Sigmoid colon (tissue), 7 donors: ENCODE measurements around the gene TRIP11. TPM values are rescaled to one million over a fixed set of nuclear protein-coding genes. Genes with fewer than 3 reads are reported as not detected.
A peak's percentile ranks its signal among the peaks of the same experiment; 100 is the strongest.

Experiments
- DNase-seq: peaks from one replicate; pipeline ENCODE4 v3.0.0-alpha.2; 2019
- H3K27ac ChIP-seq, 4 donors: fragments of 200-600 bp; sonication (generic); one replicate each; pipeline ENCODE4 v1.5.1; 2016 to 2019; ENCODE audit warnings: mild to moderate bottlenecking in 1 of 4
- H3K27me3 ChIP-seq, 3 donors: fragments of 200-600 bp; sonication (generic); one replicate each; pipeline ENCODE4 v1.5.1; 2019; ENCODE audit warnings: mild to moderate bottlenecking in 1 of 3
- H3K36me3 ChIP-seq, 4 donors: fragments of 200-600 bp; sonication (generic); one replicate each; pipeline ENCODE4 v1.5.1; 2016 to 2019
- H3K4me1 ChIP-seq, 4 donors: fragments of 200-600 bp; sonication (generic); one replicate each; pipeline ENCODE4 v1.5.1; 2017 to 2019
- H3K4me3 ChIP-seq, 4 donors: fragments of 200-600 bp; sonication (generic); one replicate each; pipeline ENCODE4 v1.5.1; 2017 to 2019; ENCODE audit warnings: mild to moderate bottlenecking in 2 of 4, moderate library complexity in 1 of 4
- H3K9me3 ChIP-seq, 4 donors: fragments of 200-600 bp in 3 of 4; sonication (generic) in 3 of 4; one replicate each; pipeline versions ENCODE4 v1.5.1 to v1.6.1; 2013 to 2019
- EP300 ChIP-seq, 4 donors: sonication (generic); formaldehyde crosslinking; IDR thresholded peaks; one replicate each; pipeline ENCODE4 v1.6.1; 2017; ENCODE audit warnings: antibody characterized with exemption in 4 of 4
- POLR2A ChIP-seq, 2 donors: fragments of 450-650 bp; IDR thresholded peaks; one replicate each; pipeline ENCODE4 v1.6.1; 2016; ENCODE audit warnings: antibody characterized with exemption in 2 of 2, mild to moderate bottlenecking in 2 of 2, moderate library complexity in 2 of 2
- POLR2AphosphoS5 ChIP-seq, 4 donors: sonication (generic); formaldehyde crosslinking; IDR thresholded peaks; one replicate each; pipeline ENCODE4 v1.6.1; 2017; ENCODE audit warnings: antibody characterized with exemption in 4 of 4
- WGBS, 2 donors: extraction: QIAGEN DNeasy Blood & Tissue Kit; methylation state at CpG; one replicate each; pipeline ENCODE4 v1.1.7; 2013; 5-methylcytosine and 5-hydroxymethylcytosine counted together
- intact Hi-C: fragments of 100-400 bp; cut with DNase I; formaldehyde crosslinking; loops from one replicate; pipeline ENCODE4 v1.15.1; 2023
- polyA plus RNA-seq, 3 donors: library from polyadenylated mRNA; stranded (reverse); fragments of 200-250 nt; gene quantifications; one replicate each; pipeline ENCODE4 v1.2.3, GENCODE V29; 2013
- total RNA-seq, 4 donors: library from RNA; depleted of rRNA; stranded (reverse); fragments of >200 nt; gene quantifications; one replicate each; pipeline ENCODE4 v1.1.0, GENCODE V29; 2016
- TF ChIP-seq, protein P1 (sequence below), 4 experiments: fragments of 450-650 bp in 3 of 4; fragments of 200-600 bp in 1 of 4; IDR thresholded peaks; one replicate each; pipeline ENCODE4 v1.5.1; 2016 to 2019; ENCODE audit warnings: antibody characterized with exemption in 4 of 4, mild to moderate bottlenecking in 3 of 4, moderate library complexity in 2 of 4
- donor health status: healthy with polysubstance abuse.
- donor health status: Bipolar disorder and iron deficiency.
- donor health status: healthy.

Gene TRIP11
- total and polyA plus RNA-seq, 7 donors = 2.3 to 35.5 (median 21.3) TPM

DNA sequence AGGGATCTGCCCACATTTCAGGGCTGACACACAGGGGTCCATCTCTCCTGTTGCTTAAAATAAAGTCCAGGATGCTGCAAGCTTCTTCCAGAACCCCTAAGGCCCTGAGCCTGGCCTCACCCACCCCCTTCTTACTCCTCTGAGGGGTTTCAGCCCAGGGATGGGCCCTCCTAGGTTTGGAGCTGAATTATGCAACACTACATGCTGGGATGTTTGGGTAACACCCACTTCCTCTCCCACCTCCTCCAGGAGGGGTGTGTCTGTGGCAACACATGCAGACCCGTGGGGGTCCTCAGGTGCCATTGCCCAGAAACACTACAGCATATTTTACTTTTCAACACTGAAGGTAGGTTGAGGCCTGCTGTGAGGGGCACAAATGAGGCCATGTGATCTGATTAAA, 97.7 kb downstream of the TRIP11 start:
- no peaks in the 10 kb centered on the region for H3K27me3 ChIP-seq
- TF ChIP-seq, protein P1, sequence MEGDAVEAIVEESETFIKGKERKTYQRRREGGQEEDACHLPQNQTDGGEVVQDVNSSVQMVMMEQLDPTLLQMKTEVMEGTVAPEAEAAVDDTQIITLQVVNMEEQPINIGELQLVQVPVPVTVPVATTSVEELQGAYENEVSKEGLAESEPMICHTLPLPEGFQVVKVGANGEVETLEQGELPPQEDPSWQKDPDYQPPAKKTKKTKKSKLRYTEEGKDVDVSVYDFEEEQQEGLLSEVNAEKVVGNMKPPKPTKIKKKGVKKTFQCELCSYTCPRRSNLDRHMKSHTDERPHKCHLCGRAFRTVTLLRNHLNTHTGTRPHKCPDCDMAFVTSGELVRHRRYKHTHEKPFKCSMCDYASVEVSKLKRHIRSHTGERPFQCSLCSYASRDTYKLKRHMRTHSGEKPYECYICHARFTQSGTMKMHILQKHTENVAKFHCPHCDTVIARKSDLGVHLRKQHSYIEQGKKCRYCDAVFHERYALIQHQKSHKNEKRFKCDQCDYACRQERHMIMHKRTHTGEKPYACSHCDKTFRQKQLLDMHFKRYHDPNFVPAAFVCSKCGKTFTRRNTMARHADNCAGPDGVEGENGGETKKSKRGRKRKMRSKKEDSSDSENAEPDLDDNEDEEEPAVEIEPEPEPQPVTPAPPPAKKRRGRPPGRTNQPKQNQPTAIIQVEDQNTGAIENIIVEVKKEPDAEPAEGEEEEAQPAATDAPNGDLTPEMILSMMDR (IDR thresholded peaks at IDR 0.05) = no peak
- no peak for TF ChIP-seq EP300 (IDR thresholded peaks at IDR 0.05)
- no peak for TF ChIP-seq POLR2A (IDR thresholded peaks at IDR 0.05)
- TF ChIP-seq POLR2AphosphoS5 (IDR thresholded peaks at IDR 0.05) = no peak
- WGBS, 2 donors = 27 to 40% methylated on average over 1 of the region's 1 CpG
- H3K9me3 ChIP-seq = no peaks in the 10 kb centered on the region
- H3K4me3 ChIP-seq = no peak overlapping the region
- H3K36me3 ChIP-seq = peaks cover 0 to 32% (median 16%) of the 10 kb centered on the region in 4 donors
- H3K27ac ChIP-seq = no peak overlapping the region
- H3K4me1 ChIP-seq = peaks cover 0 to 37% (median 8%) of the 10 kb centered on the region in 4 donors
- intact Hi-C loops = no loop called here
- DNase-seq = no peak

DNA sequence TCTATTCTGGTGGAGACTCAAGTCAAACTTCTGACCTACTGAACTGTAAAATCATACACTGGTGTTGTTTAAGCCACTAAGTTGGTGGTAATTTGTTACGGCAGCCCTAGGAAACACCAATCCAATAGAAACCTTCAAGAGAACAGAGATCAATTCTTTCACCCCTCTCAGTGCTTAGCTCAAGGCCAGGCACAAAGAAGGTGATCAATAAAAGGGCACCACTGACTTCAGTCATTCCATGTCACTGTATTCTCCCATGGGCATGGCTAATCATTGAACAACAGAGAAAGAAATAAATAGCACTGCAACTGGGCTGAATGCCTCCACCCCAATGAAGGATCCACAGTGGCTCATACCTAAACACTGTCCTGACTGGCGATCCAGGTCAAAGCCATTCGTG, 99.7 kb downstream of the TRIP11 start:
- no peak for TF ChIP-seq POLR2A (IDR thresholded peaks at IDR 0.05)
- TF ChIP-seq POLR2AphosphoS5 (IDR thresholded peaks at IDR 0.05) = no peak
- TF ChIP-seq, protein P1 (IDR thresholded peaks at IDR 0.05) = no peak
- TF ChIP-seq EP300 (IDR thresholded peaks at IDR 0.05) = no peak
- Histone ChIP-seq H3K36me3 (peaks cover 0 to 50% (median 26%) of the 10 kb centered on the region in 4 donors), H3K9me3 (no peaks in the 10 kb centered on the region), H3K27me3 (no peaks in the 10 kb centered on the region), H3K27ac (no peak overlapping the region), H3K4me3 (no peak overlapping the region), H3K4me1 (peaks cover 0 to 26% (median under 1%) of the 10 kb centered on the region in 4 donors)
- WGBS, 2 donors = 87 to 90% methylated on average over 3 of the region's 3 CpGs
- intact Hi-C loops = no loop called here
- DNase-seq = no peak

DNA sequence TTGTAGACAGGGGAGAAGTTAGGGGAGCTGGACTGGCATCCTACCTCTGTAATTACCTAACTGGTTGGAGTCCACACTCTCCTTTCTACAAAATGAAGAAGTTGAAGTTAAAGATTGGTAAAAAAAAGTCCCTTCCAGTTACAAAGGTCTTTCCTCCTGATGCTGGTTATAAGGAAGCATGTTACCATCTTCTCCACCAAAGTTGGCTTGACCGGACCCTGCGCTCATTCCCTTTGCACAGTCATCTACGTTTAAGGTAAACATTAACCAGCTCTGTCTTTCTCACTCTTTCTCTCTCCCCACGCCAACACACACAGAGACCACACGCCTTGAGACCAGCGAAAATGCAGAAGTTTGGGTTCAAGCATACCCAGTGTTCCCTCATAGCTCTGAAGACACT, 104.3 kb downstream of the TRIP11 start:
- intact Hi-C loops = no loop called here
- Histone ChIP-seq H3K4me1 (peaks cover 0 to 3% (median 0%) of the 10 kb centered on the region in 4 donors), H3K27ac (peak overlapping the region in 1 of 4 donors; percentile 6), H3K36me3 (peaks cover 0 to 46% (median 27%) of the 10 kb centered on the region in 4 donors), H3K9me3 (no peaks in the 10 kb centered on the region), H3K4me3 (no peak overlapping the region), H3K27me3 (no peaks in the 10 kb centered on the region)
- no peak for TF ChIP-seq EP300 (IDR thresholded peaks at IDR 0.05)
- TF ChIP-seq POLR2AphosphoS5 (IDR thresholded peaks at IDR 0.05) = no peak
- TF ChIP-seq, protein P1 (IDR thresholded peaks at IDR 0.05) = no peak
- TF ChIP-seq POLR2A (IDR thresholded peaks at IDR 0.05) = no peak
- DNase-seq = peak; percentile 2
- WGBS, 2 donors = 39 to 74% methylated on average over 6 of the region's 6 CpGs

DNA sequence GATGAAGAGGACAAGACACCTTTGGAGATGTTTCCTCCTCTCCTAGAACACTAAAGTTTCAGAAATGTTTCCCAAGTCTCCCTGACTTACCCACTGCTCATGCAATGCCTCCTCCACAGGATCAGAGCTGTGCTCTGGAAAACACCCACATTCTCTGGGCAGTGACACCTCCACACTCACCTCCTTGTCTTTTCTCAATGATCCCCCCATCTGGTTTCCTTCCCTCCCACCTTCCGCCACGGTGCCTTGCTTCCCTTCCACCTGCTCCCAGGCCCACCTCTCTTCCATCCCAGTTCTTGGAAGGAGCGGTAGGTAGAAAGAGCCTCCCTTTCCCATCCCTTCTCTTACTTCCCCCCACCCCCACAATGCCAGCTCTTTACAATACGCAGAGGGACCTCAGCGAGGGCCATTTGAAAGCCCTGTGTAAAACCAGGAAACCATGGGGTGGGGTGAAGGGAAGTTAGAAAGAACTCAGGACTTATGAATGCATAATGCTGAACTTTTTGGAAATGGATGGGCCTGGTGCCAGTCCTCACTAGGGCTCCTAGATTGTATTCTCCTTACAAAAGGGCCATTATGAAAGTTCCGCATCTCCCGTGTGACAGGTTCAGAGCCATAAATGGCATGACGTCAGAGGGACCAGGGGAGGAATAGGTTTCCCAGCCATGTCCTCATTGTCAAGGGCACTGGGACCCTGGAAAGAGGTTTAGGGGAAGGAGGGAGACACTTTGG, 105.1 kb downstream of the TRIP11 start:
- intact Hi-C loops = no loop called here
- peaks cover 0 to 11% (median 2%) of the 10 kb centered on the region in 4 donors for H3K4me1 ChIP-seq
- DNase-seq = peak; percentile 67
- 67 to 79% methylated on average over 8 of the region's 8 CpGs for WGBS, 2 donors
- no peaks in the 10 kb centered on the region for H3K27me3 ChIP-seq
- peaks cover 0 to 37% (median 20%) of the 10 kb centered on the region in 4 donors for H3K36me3 ChIP-seq
- no peaks in the 10 kb centered on the region for H3K9me3 ChIP-seq
- TF ChIP-seq POLR2AphosphoS5 (IDR thresholded peaks at IDR 0.05) (peak in 1 of 4 donors; percentile 8), EP300 (IDR thresholded peaks at IDR 0.05) (no peak), POLR2A (IDR thresholded peaks at IDR 0.05) (no peak)
- TF ChIP-seq, protein P1 (IDR thresholded peaks at IDR 0.05) = no peak
- H3K4me3 ChIP-seq = no peak overlapping the region
- peak overlapping the region in 2 of 4 donors; percentile 6 to 29 for H3K27ac ChIP-seq
